ENCODE measurements around the gene CTNNBIP1.
A peak's percentile ranks its signal among the peaks of the same experiment; 100 is the strongest.
"Not testable (repeated sequence)": the region's sequence is repeated elsewhere in the genome, so short reads cannot be mapped to it uniquely, and the experiment has no call there.

CTNNBIP1 gene

GRCh38 chr1:9807541-9807940, 102.5 kb downstream of the CTNNBIP1 start:
- Histone ChIP-seq H3K27ac (ENCODE audit: low read length) (no peak overlapping the region), H2AFZ (ENCODE audit: low read depth, low read length) (no peak overlapping the region), H3K79me2 (ENCODE audit: insufficient read depth, low read length) (peaks cover 96% of the 10 kb centered on the region), H3K27me3 (ENCODE audit: insufficient read depth, low read length, poor library complexity) (no peaks in the 10 kb centered on the region), H3K4me3 (ENCODE audit: low read depth in 1 of 2, low read length in 2 of 2) (no peak overlapping the region), H3K9ac (ENCODE audit: low read depth, low read length) (no peak overlapping the region), H3K4me2 (ENCODE audit: insufficient read depth, low read length) (no peak overlapping the region), H3K36me3 (ENCODE audit: insufficient read depth, low read length) (peaks cover 15% of the 10 kb centered on the region), H3K9me3 (ENCODE audit: insufficient read depth, low read length, severe bottlenecking) (no peaks in the 10 kb centered on the region), H4K20me1 (ENCODE audit: insufficient read depth, low read length) (peaks cover 67% of the 10 kb centered on the region), H3K4me1 (ENCODE audit: insufficient read depth, low read length) (peaks cover 12% of the 10 kb centered on the region; the same call in 1 of the 2 replicates)
- no peak for DNase-seq
- ATAC-seq (ENCODE audit: insufficient read depth, low read depth), result peak; percentile 53; the same call in 2 of the 3 replicates
- TF ChIP-seq EZH2 (IDR thresholded peaks at IDR 0.05; ENCODE audit: borderline replicate concordance, low read depth, low read length, severe bottlenecking), result no peak
- TF ChIP-seq CTCF (IDR thresholded peaks at IDR 0.05; ENCODE audit: borderline replicate concordance, extremely low read depth, low read length, poor library complexity, severe bottlenecking), result no peak

- not testable (repeated sequence) for H3K27ac ChIP-seq (ENCODE audit: low read length); H3K4me3 ChIP-seq (ENCODE audit: low read depth in 1 of 2, low read length in 2 of 2); H3K9ac ChIP-seq (ENCODE audit: low read depth, low read length); ATAC-seq (ENCODE audit: insufficient read depth, low read depth); H3K27me3 ChIP-seq (ENCODE audit: insufficient read depth, low read length, poor library complexity); H2AFZ ChIP-seq (ENCODE audit: low read depth, low read length); H3K9me3 ChIP-seq (ENCODE audit: insufficient read depth, low read length, severe bottlenecking); DNase-seq; H3K4me2 ChIP-seq (ENCODE audit: insufficient read depth, low read length)
- Histone ChIP-seq H3K79me2 (ENCODE audit: insufficient read depth, low read length) (peaks cover 96% of the 10 kb centered on the region), H3K4me1 (ENCODE audit: insufficient read depth, low read length) (peaks cover 16% of the 10 kb centered on the region), H3K36me3 (ENCODE audit: insufficient read depth, low read length) (peaks cover 15% of the 10 kb centered on the region), H4K20me1 (ENCODE audit: insufficient read depth, low read length) (peaks cover 64% of the 10 kb centered on the region)
Measured at GRCh38 chr1:9805972-9806371, 104.1 kb downstream of the CTNNBIP1 start.

GRCh38 chr1:9805006-9805508, 105.0 kb downstream of the CTNNBIP1 start:
- Histone ChIP-seq H2AFZ (ENCODE audit: low read depth, low read length) (no peak overlapping the region), H3K9ac (ENCODE audit: low read depth, low read length) (no peak overlapping the region), H3K4me2 (ENCODE audit: insufficient read depth, low read length) (no peak overlapping the region), H3K4me1 (ENCODE audit: insufficient read depth, low read length) (peaks cover 20% of the 10 kb centered on the region), H3K27ac (ENCODE audit: low read length) (no peak overlapping the region), H3K9me3 (ENCODE audit: insufficient read depth, low read length, severe bottlenecking) (no peaks in the 10 kb centered on the region), H4K20me1 (ENCODE audit: insufficient read depth, low read length) (peaks cover 59% of the 10 kb centered on the region), H3K36me3 (ENCODE audit: insufficient read depth, low read length) (peaks cover 15% of the 10 kb centered on the region), H3K4me3 (ENCODE audit: low read depth in 1 of 2, low read length in 2 of 2) (no peak overlapping the region), H3K79me2 (ENCODE audit: insufficient read depth, low read length) (peaks cover 96% of the 10 kb centered on the region), H3K27me3 (ENCODE audit: insufficient read depth, low read length, poor library complexity) (no peaks in the 10 kb centered on the region)
- ATAC-seq (ENCODE audit: insufficient read depth, low read depth), result no peak
- no peak for DNase-seq
- TF ChIP-seq EZH2 (IDR thresholded peaks at IDR 0.05; ENCODE audit: borderline replicate concordance, low read depth, low read length, severe bottlenecking) (no peak), CTCF (IDR thresholded peaks at IDR 0.05; ENCODE audit: borderline replicate concordance, extremely low read depth, low read length, poor library complexity, severe bottlenecking) (no peak)

GRCh38 chr1:9803003-9803918, 106.8 kb downstream of the CTNNBIP1 start:
- Histone ChIP-seq H3K4me1 (ENCODE audit: insufficient read depth, low read length) (peaks cover 25% of the 10 kb centered on the region), H4K20me1 (ENCODE audit: insufficient read depth, low read length) (peaks cover 44% of the 10 kb centered on the region), H3K79me2 (ENCODE audit: insufficient read depth, low read length) (peaks cover 96% of the 10 kb centered on the region)
- H3K4me3 ChIP-seq (ENCODE audit: low read depth in 1 of 2, low read length in 2 of 2); H3K36me3 ChIP-seq (ENCODE audit: insufficient read depth, low read length); H3K27me3 ChIP-seq (ENCODE audit: insufficient read depth, low read length, poor library complexity); H2AFZ ChIP-seq (ENCODE audit: low read depth, low read length); H3K27ac ChIP-seq (ENCODE audit: low read length); DNase-seq; H3K9me3 ChIP-seq (ENCODE audit: insufficient read depth, low read length, severe bottlenecking); ATAC-seq (ENCODE audit: insufficient read depth, low read depth); H3K4me2 ChIP-seq (ENCODE audit: insufficient read depth, low read length); H3K9ac ChIP-seq (ENCODE audit: low read depth, low read length): not testable (repeated sequence)
